ENCODE measurements around the gene CDH1.
"Not testable (repeated sequence)": the region's sequence is repeated elsewhere in the genome, so short reads cannot be mapped to it uniquely, and the experiment has no call there.

Gene CDH1

DNA sequence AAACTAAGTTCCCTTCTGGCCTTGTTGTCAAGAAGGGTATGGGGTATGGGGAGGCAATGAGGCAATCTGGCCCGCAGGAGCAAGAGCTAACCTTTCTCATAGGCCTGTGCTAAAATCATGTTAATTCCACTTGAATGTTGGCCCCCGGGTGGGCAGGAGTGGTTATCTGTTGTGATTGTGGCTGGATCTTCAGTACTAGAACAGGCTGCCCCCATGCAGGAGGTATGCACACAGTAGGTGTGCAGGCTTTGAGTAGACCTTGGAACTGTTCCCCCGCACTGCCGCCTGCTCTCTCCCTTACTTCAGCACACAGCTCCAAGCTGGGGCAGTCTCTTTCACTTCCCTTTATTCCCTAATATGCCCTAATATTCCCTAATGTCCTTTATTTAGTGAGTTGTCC lies 53.9 kb downstream of the CDH1 start:
- no peak for DNase-seq

DNA sequence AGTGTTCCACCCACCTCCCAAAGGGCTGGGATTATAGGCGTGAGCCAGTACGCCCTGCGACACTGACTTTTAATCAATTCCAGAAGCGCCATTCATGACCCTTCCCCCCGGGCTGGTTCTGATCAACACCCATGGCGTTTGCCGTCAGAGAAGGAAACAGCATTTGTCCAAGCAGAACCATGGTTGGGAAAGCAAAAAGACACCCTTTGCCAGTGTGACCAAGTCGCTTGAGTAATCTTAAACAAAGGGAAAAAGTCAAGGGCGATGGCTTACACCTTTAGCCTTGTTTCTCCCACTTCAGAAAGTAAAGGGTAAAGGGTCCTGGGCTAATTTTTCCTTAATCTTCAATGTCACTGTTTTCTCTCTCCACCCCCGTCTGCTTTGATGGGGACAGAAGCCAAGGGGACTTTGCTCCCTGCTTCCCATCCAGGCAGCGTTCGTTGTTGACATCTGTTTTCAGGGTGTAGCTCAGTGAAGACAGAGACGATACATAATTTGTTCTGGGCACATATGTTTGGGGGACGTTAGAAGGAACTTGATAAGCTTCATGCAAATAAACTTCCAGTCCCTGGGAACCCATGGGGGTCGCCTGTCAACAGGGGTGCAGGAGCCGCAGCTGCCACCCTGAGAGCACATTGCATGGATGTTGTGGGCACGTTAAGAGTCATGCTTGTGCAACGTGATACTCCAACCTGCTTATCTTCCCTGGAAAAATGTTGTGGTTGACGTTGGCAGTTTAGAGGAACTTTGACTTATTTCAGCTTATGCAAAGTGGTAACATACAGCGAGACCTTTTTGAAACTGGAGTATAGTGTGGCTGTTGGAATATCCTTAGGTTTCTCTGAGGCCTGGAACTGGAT lies 55.6 kb downstream of the CDH1 start:
- no peak for DNase-seq

DNA sequence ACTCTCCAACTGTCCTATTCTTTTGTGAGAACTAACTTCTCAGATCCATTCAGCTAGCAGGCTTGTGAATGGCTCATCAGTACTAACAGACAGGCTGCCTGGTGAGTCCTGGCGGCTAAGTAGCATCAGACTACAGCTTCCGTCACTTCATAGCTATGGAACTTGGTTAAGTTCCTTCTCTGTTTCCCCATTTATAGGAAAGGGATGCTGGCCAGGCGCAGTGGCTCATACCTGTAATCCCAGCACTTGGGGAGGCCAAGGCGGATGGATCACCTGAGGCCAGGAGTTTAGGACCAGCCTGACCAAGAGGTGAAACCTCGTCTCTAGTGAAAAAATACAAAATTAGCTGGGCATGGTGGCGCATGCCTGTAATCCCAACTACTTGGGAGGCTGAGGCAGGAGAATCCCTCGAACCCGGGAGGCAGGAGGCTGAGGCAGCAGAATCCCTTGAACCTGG lies 56.3 kb downstream of the CDH1 start:
- no peak for DNase-seq

DNA sequence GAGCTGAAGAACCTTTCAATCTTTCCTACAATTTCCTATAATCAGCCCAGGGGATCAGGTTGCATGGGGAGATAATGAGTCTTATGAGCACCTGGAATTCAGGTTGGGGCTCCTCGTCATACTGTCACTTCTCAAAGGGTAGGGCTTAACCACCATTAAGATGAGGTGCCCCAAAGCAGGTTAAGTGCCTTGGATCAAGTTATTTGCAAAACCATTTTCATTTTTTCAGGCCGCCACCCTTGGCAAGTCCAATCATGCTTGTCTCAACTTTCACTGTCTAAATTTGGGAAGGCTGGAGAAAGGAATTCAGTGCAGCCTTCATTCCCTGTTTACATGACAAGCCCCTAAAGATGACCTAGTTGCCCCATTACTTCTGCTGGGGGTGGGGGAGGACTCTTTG lies 61.3 kb downstream of the CDH1 start:
- DNase-seq, result no peak

DNA sequence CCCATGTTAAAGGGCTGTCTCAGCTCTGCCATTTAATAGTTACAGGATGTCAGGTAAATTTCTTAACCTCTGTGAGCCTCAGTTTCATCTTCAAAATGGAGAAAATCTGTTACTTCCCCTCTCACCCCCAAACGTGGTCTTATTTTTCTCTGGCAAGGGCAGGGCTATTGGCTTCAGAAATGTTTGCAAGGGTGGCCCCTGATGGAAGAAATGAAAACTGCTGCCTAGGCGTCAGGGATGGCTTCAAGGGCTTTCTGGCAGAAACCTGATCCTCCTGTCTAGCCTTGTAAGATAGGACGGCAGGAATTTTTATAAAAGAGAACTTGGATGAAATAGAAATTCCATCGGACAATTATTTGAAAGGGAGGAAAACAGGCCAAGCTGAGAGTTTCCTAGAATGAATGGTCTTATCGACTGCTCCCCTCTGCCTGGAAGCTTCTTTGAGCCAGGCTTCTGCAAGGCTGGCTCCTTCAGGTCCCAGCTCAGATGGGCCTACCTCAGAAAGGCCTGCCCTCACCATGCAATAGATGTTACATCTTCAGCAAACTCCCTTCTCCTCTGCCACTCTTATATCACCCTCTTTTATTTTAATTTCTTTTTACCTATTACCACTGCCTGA lies 63.3 kb downstream of the CDH1 start:
- no peak for DNase-seq

DNA sequence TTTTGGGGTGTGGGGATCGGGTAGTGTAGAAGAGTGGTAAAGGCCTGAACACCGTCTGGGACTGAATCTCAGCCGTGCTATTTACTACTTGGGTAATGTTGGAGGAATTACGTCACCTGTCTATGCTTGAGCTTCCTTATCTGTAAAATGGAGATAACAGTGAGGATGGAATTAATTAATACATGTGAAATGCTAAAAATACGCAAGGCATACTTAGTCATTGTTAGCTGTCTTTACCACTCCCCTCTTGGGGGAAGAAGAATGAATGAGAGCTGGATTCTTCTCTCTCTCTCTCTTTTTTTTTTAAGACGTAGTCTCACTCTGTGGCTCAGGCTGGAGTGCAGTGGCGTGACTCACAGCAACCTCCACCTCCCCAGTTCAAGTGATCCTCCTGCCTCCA lies 65.1 kb downstream of the CDH1 start:
- no peak for DNase-seq

DNA sequence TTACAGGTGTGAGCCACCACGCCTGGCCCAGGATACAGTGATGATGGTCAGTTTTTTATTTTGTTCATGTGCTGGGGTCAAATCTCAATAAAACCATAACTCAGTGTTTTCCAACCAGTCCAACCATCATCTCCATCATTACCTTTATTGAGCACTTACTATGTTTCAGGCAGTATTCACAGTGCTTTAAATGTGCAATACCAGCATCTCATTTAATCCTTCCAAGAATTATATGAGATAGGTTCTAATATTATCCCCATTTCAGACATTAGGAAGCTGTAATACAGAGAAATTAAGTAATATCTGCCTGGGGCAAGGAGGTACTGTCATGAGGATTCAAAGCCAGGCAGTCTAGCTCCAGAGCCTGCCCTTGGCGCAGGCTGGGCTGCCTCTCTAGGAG lies 69.3 kb downstream of the CDH1 start:
- no peak for DNase-seq

DNA sequence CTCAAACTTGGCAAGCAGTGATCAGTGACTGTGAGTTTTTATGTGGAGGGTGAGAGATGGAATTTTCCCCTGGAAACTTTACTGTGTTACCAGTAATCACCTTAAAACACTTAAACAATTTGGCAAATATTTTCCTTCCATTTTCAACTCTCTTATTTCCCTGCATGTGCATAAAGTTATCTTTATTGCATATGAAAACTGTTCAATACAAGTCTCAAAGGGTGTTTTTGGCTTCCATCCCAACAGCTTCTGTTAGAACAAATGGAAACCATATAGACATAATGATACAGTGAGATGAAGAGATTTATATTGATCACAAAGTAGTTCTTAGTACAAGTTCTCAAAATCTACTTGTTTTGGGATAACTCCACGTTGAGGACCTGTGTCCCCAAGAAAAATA lies 69.9 kb downstream of the CDH1 start:
- DNase-seq, result no peak

DNA sequence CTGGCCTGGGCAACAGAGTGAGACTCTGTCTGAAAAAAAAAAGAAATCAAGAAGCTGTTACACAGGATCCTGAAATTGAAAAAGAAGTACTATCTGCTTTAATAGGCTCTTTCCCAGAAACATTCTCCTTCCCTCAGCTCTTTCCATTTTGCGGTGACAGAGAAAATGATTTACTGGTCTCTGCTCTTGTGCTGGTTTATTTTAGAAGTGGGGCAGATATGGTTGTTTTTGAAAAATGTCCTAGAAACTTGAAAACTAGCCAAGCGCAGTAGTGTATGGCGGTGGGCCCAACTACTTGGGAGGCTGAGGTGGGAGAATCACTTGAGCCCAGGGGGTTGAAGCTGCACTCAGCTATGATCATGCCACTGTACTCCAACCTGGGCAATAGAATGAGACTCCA lies 77.4 kb downstream of the CDH1 start:
- no peak for DNase-seq

DNA sequence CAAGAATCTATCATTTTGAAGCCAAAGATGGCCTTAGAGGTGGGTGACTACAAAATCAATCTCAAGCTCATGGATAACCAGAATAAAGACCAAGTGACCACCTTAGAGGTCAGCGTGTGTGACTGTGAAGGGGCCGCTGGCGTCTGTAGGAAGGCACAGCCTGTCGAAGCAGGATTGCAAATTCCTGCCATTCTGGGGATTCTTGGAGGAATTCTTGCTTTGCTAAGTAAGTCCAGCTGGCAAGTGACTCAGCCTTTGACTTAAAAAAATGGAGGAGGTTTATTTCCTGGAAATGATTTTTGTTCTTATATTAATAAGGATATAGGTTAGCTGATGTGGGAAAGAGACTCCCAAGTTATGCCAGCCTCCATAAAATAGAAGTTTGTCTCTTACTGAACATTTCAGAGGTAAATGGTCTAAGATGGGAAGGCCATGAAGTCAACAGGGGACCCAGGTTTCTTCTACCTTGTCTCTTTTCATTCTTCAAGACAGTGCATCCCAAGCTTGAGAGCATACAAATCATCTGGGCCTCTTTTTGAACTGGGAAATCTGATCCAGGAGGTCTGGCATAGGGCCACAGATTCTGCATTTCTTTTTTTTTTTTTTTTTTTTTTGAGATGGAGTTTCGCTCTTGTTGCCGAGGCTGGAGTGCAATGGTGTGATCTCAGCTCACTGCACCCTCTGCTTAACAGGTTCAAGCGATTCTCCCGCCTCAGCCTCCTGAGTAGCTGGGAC lies 86.5 kb downstream of the CDH1 start:
- DNase-seq, result no peak

DNA sequence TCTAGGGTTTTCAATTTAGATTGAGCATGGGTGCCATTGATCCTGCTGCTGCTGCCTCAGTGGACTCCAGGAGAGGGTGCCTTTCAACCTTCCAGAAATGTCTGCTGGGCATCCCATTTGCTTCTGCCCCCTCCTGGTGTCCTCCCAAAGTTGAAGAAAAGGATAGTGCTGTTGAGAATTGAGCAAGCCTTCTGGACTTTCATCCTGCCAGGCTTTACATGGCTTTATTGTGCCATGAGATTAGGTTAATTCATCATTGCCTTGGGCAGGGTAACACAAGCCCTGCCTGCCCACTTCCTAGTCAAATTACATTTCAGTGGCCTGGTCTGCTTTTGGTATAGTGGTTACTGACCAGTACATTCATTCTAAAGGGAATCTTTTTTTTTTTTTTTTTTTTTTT lies 88.3 kb downstream of the CDH1 start:
- DNase-seq, result no peak

DNA sequence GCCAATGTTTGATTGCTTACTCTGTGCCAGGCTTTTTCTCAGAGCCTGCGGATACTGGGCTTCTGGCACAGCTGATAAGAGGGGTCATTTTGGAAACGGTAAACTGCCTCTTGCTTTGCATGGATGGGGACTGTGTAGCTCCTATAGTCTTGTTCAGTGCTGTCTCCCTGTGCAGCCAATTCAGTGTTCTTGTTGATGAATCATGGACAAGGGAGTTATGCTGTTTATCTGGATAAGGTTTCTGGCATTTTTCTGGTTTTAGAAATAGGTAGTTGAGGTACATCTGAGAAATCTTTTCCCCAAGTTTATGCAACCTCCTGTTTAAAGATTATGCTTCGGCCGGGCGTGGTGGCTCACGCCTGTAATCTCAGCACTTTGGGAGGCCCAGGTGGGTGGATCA lies 89.6 kb downstream of the CDH1 start:
- no peak for DNase-seq

DNA sequence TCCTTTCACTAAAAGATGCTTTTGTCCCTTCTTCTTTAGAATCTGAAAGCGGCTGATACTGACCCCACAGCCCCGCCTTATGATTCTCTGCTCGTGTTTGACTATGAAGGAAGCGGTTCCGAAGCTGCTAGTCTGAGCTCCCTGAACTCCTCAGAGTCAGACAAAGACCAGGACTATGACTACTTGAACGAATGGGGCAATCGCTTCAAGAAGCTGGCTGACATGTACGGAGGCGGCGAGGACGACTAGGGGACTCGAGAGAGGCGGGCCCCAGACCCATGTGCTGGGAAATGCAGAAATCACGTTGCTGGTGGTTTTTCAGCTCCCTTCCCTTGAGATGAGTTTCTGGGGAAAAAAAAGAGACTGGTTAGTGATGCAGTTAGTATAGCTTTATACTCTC lies 96.2 kb downstream of the CDH1 start:
- DNase-seq, result no peak

DNA sequence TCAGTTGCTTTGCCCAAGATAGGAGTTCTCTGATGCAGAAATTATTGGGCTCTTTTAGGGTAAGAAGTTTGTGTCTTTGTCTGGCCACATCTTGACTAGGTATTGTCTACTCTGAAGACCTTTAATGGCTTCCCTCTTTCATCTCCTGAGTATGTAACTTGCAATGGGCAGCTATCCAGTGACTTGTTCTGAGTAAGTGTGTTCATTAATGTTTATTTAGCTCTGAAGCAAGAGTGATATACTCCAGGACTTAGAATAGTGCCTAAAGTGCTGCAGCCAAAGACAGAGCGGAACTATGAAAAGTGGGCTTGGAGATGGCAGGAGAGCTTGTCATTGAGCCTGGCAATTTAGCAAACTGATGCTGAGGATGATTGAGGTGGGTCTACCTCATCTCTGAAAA lies 97.5 kb downstream of the CDH1 start:
- DNase-seq, result no peak

DNA sequence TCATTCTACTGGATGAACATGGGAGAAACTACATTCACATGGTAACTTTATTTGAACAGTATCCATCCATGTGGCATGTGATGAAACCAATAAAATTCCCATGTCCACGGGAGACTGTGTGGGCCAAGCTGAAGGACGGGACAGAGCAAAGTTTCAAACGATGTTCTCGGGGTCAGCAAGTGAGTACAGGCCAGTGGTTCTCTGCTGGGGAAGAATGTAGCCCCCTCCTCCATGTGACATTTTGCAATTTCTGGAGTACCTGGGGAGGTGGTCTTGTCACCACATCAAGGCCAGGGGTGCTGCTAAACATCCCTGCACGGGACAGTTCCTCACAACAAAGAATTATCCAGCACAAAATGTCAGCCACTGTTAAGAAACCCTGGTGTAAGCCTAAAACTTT lies 98.9 kb downstream of the CDH1 start:
- no peak for DNase-seq

DNA sequence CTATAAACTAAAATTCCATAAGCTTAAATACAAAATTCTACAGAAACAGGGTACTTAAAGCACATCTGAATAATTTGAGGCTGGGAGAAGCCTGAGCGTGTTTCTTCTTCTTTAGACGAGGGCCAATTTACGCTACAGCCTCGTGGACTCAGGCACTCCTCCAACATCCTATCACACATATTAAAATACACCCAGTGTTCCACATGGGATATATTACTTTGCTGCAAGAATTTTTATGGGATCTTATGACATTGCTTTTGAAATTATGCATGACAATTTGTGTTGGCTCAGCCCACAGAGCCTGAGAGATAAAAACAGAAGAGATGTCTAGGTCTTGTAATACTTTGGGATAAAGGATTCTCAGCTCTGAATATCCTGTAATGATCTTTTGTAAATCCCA lies 102.7 kb downstream of the CDH1 start:
- DNase-seq, result no peak

DNA sequence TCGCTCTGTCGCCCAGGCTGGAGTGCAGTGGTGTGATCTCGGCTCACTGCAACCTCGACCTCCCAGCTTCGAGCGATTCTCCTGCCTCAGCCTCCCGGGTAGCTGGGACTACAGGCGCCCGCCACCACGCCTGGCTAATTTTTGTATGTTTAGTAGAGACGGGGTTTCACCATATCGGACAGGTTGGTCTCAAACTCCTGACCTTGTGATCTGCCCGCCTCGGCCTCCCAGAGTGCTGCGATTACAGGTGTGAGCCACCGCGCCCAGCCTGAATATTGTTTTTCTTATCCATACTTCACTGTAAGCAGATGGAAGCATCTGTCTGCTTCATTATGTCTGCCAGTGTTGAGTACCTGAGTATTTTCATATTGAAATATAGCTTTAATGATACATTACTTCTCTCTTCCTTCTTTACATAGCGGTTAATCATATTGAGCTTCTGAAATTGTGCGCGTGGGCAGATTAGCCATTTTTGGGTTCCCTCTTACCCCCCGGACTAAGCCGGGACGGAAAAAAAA lies 105.9 kb downstream of the CDH1 start:
- DNase-seq, result not testable (repeated sequence)

DNA sequence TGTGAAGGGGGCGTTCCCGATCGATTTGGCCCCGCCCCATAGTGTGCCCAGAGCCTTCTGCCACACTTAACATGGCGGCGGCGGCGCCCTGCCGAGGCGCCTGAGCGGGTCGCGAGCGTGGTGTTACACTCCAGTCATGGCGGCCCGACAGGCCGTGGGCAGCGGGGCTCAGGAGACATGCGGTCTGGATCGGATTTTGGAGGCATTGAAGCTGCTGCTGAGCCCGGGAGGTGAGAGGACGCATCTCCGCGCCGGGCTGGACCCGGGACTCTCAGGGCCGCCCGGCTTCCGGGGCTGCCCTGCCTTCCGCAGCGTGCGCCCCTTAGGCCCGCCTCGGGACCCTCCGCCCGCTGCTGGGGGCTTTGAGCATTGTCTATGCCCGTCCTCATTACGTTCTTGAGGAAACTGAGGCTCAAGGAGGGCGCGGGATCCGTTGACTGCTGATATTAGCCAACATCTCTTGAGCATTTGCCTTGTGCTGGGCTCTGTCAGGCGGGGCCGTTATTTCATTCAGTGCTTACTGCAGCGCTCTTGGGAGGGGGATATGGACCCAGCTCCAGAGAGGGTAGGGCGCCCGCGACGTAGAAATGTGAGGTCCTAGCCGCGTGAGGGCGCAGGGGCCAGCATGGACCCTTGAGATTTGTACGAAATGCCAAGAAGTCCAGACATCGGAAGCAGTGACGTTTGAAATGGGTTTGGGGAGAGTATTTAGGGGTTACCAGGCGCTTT lies 106.6 kb downstream of the CDH1 start, which contains the start of gene TANGO6:
Gene TANGO6, plus strand, starts transcription at position 50 of the 729 bp plus-strand sequence. Its CDS starts 87 bp downstream, at position 137.
- DNase-seq, result peak; percentile 71

DNA sequence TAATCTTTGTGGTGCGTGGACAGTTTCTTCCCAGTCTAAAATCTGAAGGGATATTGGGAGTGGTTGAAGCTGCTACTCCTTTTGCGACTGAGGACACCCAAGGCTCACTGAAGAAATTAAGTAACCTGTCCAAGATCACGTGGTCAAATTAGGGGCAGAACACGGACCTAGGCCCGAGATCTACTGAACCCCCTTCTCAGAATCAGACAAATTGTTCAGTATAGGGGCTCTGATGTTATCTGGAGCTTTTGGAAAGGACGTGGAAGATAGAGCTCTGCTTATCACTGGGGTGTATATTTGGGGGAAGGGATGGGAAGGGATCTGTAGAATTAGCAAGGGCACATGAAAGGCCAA lies 107.1 kb downstream of the CDH1 start:
- no peak for DNase-seq

DNA sequence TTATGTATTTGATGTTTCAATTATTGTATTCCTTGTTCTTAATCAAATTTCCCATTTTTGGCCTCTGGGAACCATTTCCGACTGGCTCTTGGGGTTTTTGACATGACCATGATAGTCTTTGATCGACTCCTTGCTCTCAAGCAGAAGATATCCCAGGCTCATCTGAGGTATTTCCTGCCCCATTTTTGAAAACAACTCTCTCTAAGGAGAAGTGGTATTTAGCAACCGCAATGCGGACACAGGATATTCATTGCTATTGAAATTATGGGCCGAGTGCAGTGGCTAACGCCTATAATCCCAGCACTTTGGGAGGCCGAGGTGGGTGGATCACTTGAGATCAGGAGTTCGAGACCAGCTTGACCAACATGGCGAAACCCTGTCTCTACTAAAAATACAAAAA lies 111.7 kb downstream of the CDH1 start:
- DNase-seq, result no peak

DNA sequence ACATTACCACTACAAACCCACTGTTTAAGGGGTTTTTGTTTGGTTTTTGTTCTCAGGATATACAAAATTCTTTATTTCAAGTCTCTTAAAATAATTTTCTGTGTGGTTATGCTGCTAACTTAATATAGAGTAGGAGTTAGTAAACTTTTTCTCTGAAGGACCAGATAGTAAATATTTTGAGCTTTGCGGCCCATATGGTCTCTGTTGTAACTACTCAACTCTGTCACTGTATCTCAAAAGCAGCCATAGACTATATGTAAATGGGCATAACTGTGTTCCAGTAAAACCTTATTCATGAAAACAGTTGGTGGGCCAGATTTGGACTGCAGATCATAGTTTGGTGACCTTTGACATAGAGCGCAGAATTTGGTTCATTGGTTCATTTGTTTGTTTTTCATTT lies 113.4 kb downstream of the CDH1 start:
- no peak for DNase-seq

DNA sequence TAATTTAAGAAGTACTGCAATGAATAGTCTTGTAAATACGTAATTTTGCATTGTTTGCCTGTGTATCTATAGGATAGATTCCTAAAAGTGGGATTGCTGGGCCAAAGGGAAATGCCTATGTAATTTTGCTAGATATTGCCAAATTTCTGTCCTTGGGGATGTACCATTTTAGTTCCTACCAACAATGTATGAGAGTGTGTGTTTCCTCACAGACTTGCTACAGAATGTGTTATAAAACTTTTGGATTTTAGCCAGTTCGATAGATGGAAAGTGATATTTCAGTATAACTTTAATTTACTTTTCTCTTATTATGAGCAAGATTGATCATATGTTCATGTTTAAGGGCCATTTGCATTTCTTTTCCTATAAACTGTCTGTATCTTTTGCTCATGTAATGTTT lies 114.5 kb downstream of the CDH1 start:
- no peak for DNase-seq

DNA sequence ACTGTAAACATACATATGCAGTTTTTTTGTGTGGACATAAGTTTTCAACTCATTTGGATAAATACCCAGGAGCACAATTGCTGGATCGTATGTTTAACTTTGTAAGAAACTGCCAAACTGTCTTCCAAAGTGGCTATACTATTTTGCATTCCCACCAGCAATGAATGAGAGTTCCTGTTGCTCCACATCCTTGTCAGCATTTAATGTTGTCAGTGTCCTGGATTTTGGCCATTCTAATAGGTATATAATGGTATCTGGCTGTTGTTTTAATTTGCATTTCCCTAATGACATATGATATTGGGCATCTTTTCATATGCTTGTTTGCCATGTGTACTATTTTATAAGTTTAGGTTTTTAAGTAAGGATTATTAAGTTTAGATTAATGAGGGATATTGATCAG lies 120.4 kb downstream of the CDH1 start:
- no peak for DNase-seq
